NCI-H524 treated with DMSO at 0.1 percent for 48 hours (cell line): ENCODE results near the gene SNTA1.
"Not testable (repeated sequence)": the region's sequence is repeated elsewhere in the genome, so short reads cannot be mapped to it uniquely, and the experiment has no call there.

Experiments
- DNase-seq: peaks from one replicate; lab custom pipeline; 2025; lab: John Stamatoyannopoulos, UW

Gene SNTA1

GRCh38 chr20:33393609-33394008 is 50.0 kb downstream of the SNTA1 start:
- no peak for DNase-seq

- peak; percentile 56 for DNase-seq
These were observed 51.7 kb downstream of the SNTA1 start for GRCh38 chr20:33391722-33392415.

GRCh38 chr20:33389326-33389725 is 54.2 kb downstream of the SNTA1 start:
- not testable (repeated sequence) for DNase-seq

GRCh38 chr20:33388268-33388667 is 55.3 kb downstream of the SNTA1 start:
- no peak for DNase-seq

- DNase-seq = no peak
These were observed 56.4 kb downstream of the SNTA1 start for GRCh38 chr20:33387177-33387576.

- no peak for DNase-seq
These were observed 56.9 kb downstream of the SNTA1 start for GRCh38 chr20:33386673-33387072.

GRCh38 chr20:33377366-33377765 is 66.2 kb downstream of the SNTA1 start:
- no peak for DNase-seq

GRCh38 chr20:33373735-33374605 is 69.6 kb downstream of the SNTA1 start:
- DNase-seq = no peak

GRCh38 chr20:33372993-33373441 is 70.5 kb downstream of the SNTA1 start:
- no peak for DNase-seq

GRCh38 chr20:33370291-33370690 is 73.3 kb downstream of the SNTA1 start:
- DNase-seq = no peak

GRCh38 chr20:33362898-33363297 is 80.7 kb downstream of the SNTA1 start:
- no peak for DNase-seq

GRCh38 chr20:33359399-33360261 is 83.9 kb downstream of the SNTA1 start:
- no peak for DNase-seq
